Liver (tissue), 9 donors: Measurements from ENCODE around the gene MFAP2. TPM values are rescaled to one million over a fixed set of nuclear protein-coding genes. Genes with fewer than 3 reads are reported as not detected.

Experiments
- DNase-seq: peaks from one replicate; pipeline ENCODE4 v3.0.0-alpha.2; 2017; ENCODE audit warnings: low spot score
- H3K27ac ChIP-seq, 2 donors: one replicate each; pipeline ENCODE4 v1.7.0; 2013; ENCODE audit warnings: inconsistent platforms in 2 of 2, low read length in 2 of 2, control low read depth in 1 of 2, low read depth in 1 of 2, mild to moderate bottlenecking in 1 of 2
- H3K27me3 ChIP-seq, 4 donors: one replicate each; pipeline versions ENCODE4 v1.6.1 to v1.7.0; 2013; ENCODE audit warnings: low read length in 3 of 4, inconsistent platforms in 1 of 4, mild to moderate bottlenecking in 1 of 4, moderate library complexity in 1 of 4; ENCODE audit not compliant: control insufficient read depth in 4 of 4, insufficient read depth in 4 of 4
- H3K36me3 ChIP-seq, 4 donors: one replicate each; pipeline versions ENCODE4 v1.6.1 to v1.7.0; 2013; ENCODE audit warnings: low read length in 3 of 4, mild to moderate bottlenecking in 3 of 4, low read depth in 1 of 4, moderate library complexity in 1 of 4; ENCODE audit not compliant: control insufficient read depth in 4 of 4, insufficient read depth in 3 of 4
- H3K4me1 ChIP-seq, 4 donors: one replicate each; pipeline versions ENCODE4 v1.6.1 to v1.7.0; 2013; ENCODE audit warnings: low read length in 3 of 4, mild to moderate bottlenecking in 3 of 4, moderate library complexity in 1 of 4; ENCODE audit not compliant: control insufficient read depth in 4 of 4, insufficient read depth in 4 of 4
- H3K4me3 ChIP-seq, 3 donors: one replicate each; pipeline versions ENCODE4 v1.6.1 to v1.7.0; 2013; ENCODE audit warnings: low read length in 3 of 3, control low read depth in 1 of 3, low read depth in 1 of 3, mild to moderate bottlenecking in 1 of 3
- H3K9ac ChIP-seq, 2 donors: one replicate each; pipeline ENCODE4 v1.7.0; 2013; ENCODE audit warnings: low read length in 2 of 2, mild to moderate bottlenecking in 2 of 2, moderate library complexity in 2 of 2, control low read depth in 1 of 2, low read depth in 1 of 2
- H3K9me3 ChIP-seq, 4 donors: one replicate each; pipeline versions ENCODE4 v1.6.1 to v1.7.0; 2013; ENCODE audit warnings: low read length in 3 of 4; ENCODE audit not compliant: control insufficient read depth in 4 of 4
- ATF3 ChIP-seq: IDR thresholded peaks from 2 replicates; pipeline ENCODE4 v1.6.1; 2016; ENCODE audit warnings: antibody characterized with exemption
- CTCF ChIP-seq: fragments of 150-350 bp; IDR thresholded peaks from 2 replicates; pipeline ENCODE4 v1.5.1; 2017; ENCODE audit warnings: improper control_type of control experiment, low read depth, low read length; ENCODE audit not compliant: missing input control
- EGR1 ChIP-seq, 2 donors: IDR thresholded peaks; 2 replicates each; pipeline ENCODE4 v1.6.1; 2016 to 2018; ENCODE audit warnings: antibody characterized with exemption in 2 of 2, low read depth in 2 of 2
- FOXA1 ChIP-seq: IDR thresholded peaks from 2 replicates; pipeline ENCODE4 v1.6.1; 2016; ENCODE audit warnings: antibody characterized with exemption
- FOXA2 ChIP-seq: IDR thresholded peaks from 2 replicates; pipeline ENCODE4 v1.6.1; 2016; ENCODE audit warnings: antibody characterized with exemption
- GABPA ChIP-seq, 2 donors: IDR thresholded peaks in 1 of 2; conservative IDR thresholded peaks in 1 of 2; 2 replicates each; pipeline ENCODE4 v1.6.1; 2016; ENCODE audit warnings: antibody characterized with exemption in 2 of 2, mild to moderate bottlenecking in 1 of 2, moderate library complexity in 1 of 2
- HNF4A ChIP-seq, 2 donors: conservative IDR thresholded peaks; 2 replicates each; pipeline ENCODE4 v1.6.1; 2016; ENCODE audit warnings: antibody characterized with exemption in 2 of 2, mild to moderate bottlenecking in 2 of 2
- HNF4G ChIP-seq: IDR thresholded peaks from 2 replicates; pipeline ENCODE4 v1.6.1; 2016; ENCODE audit warnings: antibody characterized with exemption
- JUND ChIP-seq, 2 donors: IDR thresholded peaks; 2 replicates each; pipeline ENCODE4 v1.6.1; 2016; ENCODE audit warnings: antibody characterized with exemption in 2 of 2
- MAX ChIP-seq: IDR thresholded peaks from 2 replicates; pipeline ENCODE4 v1.6.1; 2016; ENCODE audit warnings: antibody characterized with exemption
- NR2F2 ChIP-seq: IDR thresholded peaks from 2 replicates; pipeline ENCODE4 v1.6.1; 2016; ENCODE audit warnings: antibody characterized with exemption
- RAD21 ChIP-seq, 2 donors: IDR thresholded peaks; 2 replicates each; pipeline ENCODE4 v1.6.1; 2016; ENCODE audit warnings: antibody characterized with exemption in 2 of 2, mild to moderate bottlenecking in 2 of 2
- REST ChIP-seq: IDR thresholded peaks from 2 replicates; pipeline ENCODE4 v1.6.1; 2016; ENCODE audit warnings: antibody characterized with exemption, mild to moderate bottlenecking
- RXRA ChIP-seq, 2 donors: IDR thresholded peaks; 2 replicates each; pipeline ENCODE4 v1.6.1; 2017 to 2018; ENCODE audit warnings: antibody characterized with exemption in 2 of 2, mild to moderate bottlenecking in 1 of 2
- SP1 ChIP-seq: IDR thresholded peaks from 2 replicates; pipeline ENCODE4 v1.6.1; 2018; ENCODE audit warnings: antibody characterized with exemption, mild to moderate bottlenecking
- TAF1 ChIP-seq: conservative IDR thresholded peaks from 2 replicates; pipeline ENCODE4 v1.6.1; 2016; ENCODE audit warnings: antibody characterized with exemption, mild to moderate bottlenecking
- YY1 ChIP-seq: IDR thresholded peaks from 2 replicates; pipeline ENCODE4 v1.6.1; 2016; ENCODE audit warnings: antibody characterized with exemption, mild to moderate bottlenecking
- ZBTB33 ChIP-seq: IDR thresholded peaks from 2 replicates; pipeline ENCODE4 v1.6.1; 2016; ENCODE audit warnings: antibody characterized with exemption
- WGBS: extraction: QIAGEN DNeasy Blood & Tissue Kit; methylation state at CpG from one replicate; pipeline ENCODE4 v1.1.7; 2013; 5-methylcytosine and 5-hydroxymethylcytosine counted together
- polyA plus RNA-seq, 2 donors: library from polyadenylated mRNA; stranded (reverse) in 1 of 2; unstranded in 1 of 2; fragments of 200-250 nt in 1 of 2; fragments of >200 nt in 1 of 2; fragmentation: Nextera tagmentation in 1 of 2; extraction: Ambion mirVana in 1 of 2; gene quantifications; one replicate each; pipeline versions ENCODE4 v1.2.1 to v1.2.3, GENCODE V29; 2013 to 2015
- total RNA-seq, 2 donors: library from RNA; depleted of rRNA; stranded (reverse); fragments of >200 nt; gene quantifications; one replicate each; pipeline ENCODE4 v1.2.3, GENCODE V29; 2014
- donor health status: healthy.
- donor health status: healthy.
- donor health status: healthy.
- donor health status: healthy.
- donor health status: healthy.

Gene MFAP2
- total and polyA plus RNA-seq, 4 donors: 0.25 to 1.4 (median 0.74) TPM

GRCh38 chr1:16971341-16972188 lies 8.9 kb downstream of the MFAP2 start:
- 87% methylated on average over 28 of the region's 28 CpGs for WGBS
- Histone ChIP-seq H3K4me3 (no peak overlapping the region), H3K9ac (no peak overlapping the region), H3K36me3 (peaks cover 0 to 2% (median under 1%) of the 10 kb centered on the region in 4 donors), H3K4me1 (no peaks in the 10 kb centered on the region), H3K27ac (no peak overlapping the region), H3K9me3 (no peaks in the 10 kb centered on the region), H3K27me3 (no peaks in the 10 kb centered on the region)
- TF ChIP-seq HNF4A (conservative IDR thresholded peaks at IDR 0.05) (no peak), YY1 (no peak), HNF4G (no peak), ZBTB33 (no peak), RAD21 (IDR thresholded peaks at IDR 0.05) (no peak), SP1 (no peak), TAF1 (no peak), REST (no peak), FOXA2 (no peak), CTCF (no peak), MAX (no peak), GABPA (IDR thresholded peaks at IDR 0.05 in 1 of 2, conservative IDR thresholded peaks at IDR 0.05 in 1 of 2) (no peak), RXRA (IDR thresholded peaks at IDR 0.05) (no peak), JUND (IDR thresholded peaks at IDR 0.05) (no peak), EGR1 (IDR thresholded peaks at IDR 0.05; ENCODE audit: low read depth in 2 of 2) (no peak), FOXA1 (no peak), NR2F2 (no peak), ATF3 (no peak)
- no peak for DNase-seq
